Gastroesophageal sphincter (tissue), 3 donors: Measurements from ENCODE around the gene WTAP.

Source experiments
- CTCF ChIP-seq, 4 experiments: fragments of 200-600 bp in 2 of 4; fragments of 450-650 bp in 2 of 4; sonication (generic) in 1 of 4; IDR thresholded peaks; one replicate each; pipeline ENCODE4 v1.5.1; 2017 to 2019; ENCODE audit warnings: antibody characterized with exemption in 4 of 4, mild to moderate bottlenecking in 2 of 4, moderate library complexity in 2 of 4
- POLR2A ChIP-seq, 2 donors: fragments of 450-650 bp; IDR thresholded peaks; one replicate each; pipeline ENCODE4 v1.6.1; 2017; ENCODE audit warnings: antibody characterized with exemption in 2 of 2, mild to moderate bottlenecking in 2 of 2, moderate library complexity in 1 of 2
- POLR2AphosphoS5 ChIP-seq: sonication (generic); formaldehyde crosslinking; IDR thresholded peaks from one replicate; pipeline ENCODE4 v1.6.1; 2017; ENCODE audit warnings: antibody characterized with exemption

DNA sequence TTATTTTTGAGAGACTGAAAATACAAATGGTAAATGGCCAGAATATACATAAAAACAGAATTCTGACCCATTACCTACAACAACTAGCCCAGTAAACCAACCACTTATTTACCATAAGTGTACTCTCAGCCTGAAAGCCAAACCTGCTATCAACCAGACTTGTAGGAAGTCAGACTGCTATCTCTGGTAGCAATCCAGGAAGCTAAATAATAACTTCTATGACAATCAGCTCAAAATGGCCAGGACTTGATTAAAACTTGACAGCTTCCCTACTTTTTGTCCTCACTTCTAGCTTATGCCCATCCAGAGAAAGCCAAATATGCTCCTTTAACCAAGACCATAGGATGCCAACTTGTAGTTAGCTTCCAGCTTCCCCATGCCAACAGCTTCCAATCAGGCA, 4.7 kb upstream of the WTAP start:
- TF ChIP-seq POLR2AphosphoS5 = no peak
- TF ChIP-seq CTCF (IDR thresholded peaks at IDR 0.05) = no peak
- TF ChIP-seq POLR2A (IDR thresholded peaks at IDR 0.05) = no peak
